Activated T-helper 1 cell treated with Interleukin-2 at 50 U/mL for 16 hours (primary cell): ENCODE measurements around the gene PDK1.
A peak's percentile ranks its signal among the peaks of the same experiment; 100 is the strongest.
"Not testable (repeated sequence)": the region's sequence is repeated elsewhere in the genome, so short reads cannot be mapped to it uniquely, and the experiment has no call there.

Source experiments
- DNase-seq: peaks from one replicate; pipeline ENCODE4 v3.0.0-alpha.2; 2020; ENCODE audit warnings: low read depth

The PDK1 gene

DNA sequence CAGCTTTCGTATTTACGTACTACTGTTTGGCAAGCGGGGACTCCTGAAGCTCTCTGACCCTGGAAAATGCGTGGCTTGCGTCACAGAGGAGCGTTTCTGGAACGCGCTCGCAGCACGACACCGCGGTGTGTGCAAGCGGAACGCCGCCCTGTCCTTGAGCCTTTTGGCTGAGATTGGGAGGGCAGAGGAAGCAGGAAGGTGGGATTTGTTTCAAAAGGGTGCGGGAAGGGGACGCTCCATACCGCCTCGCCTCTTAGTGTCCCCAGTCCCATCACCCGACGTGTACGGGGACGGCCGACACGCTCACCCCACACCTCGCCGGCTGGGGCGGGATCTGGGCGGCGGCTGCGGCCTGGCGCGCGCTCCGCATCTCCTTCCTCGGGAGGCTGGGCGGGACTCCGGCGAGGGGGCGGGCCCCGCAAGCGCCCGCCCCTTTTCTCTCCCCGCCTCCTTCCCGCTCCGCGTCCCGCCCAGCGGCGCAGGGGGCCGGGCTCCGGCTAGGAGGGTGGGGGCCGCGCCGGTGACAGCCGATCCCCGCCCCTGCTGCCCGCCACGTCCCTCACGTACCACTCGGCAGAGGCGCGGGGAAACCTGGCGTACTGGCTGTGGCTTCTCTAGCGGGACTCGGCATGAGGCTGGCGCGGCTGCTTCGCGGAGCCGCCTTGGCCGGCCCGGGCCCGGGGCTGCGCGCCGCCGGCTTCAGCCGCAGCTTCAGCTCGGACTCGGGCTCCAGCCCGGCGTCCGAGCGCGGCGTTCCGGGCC, at the start of gene PDK1:
PDK1 (plus strand) TSS at position 569 of the 762 bp plus-strand sequence; CDS start at position 630, 61 bp downstream.
- DNase-seq: peak; percentile 88

DNA sequence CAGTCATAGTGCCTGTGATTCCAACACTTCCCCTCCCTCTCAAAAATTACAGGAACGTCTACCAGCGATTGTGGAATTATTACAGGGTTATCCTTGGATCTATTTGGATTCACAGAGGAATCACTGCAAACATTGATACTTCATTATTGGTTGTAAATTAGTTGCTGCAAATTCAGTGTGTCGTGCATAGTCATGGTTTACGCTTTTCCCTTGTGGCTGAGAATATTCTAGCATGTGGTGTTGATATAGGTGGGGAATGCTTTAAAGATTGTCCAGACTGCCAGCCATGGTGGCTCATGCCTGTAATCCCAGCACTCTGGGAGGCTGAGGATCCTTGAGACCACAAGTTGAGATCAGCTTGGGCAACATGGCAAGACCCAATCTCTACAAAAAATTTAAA, 48.7 kb upstream of the PDK1 start:
- DNase-seq: no peak

DNA sequence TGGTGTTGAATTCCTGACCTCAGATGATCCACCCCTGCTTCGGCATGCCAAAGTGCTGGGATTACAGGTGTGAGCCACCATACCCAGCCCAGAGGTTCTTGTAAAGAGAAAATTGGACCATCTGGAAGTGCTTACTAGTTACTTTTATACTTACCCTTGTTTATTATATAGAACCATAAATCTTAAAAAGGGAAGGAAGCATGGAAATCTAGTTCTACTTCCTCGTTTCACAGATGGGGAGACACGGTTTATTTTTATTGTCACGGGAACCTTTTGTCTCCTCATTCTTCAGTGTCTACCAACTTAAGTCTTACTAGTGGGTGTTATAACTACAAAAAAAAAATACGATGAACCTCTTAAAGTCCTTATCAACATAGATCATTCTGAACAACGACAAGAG, 45.8 kb upstream of the PDK1 start:
- no peak for DNase-seq

DNA sequence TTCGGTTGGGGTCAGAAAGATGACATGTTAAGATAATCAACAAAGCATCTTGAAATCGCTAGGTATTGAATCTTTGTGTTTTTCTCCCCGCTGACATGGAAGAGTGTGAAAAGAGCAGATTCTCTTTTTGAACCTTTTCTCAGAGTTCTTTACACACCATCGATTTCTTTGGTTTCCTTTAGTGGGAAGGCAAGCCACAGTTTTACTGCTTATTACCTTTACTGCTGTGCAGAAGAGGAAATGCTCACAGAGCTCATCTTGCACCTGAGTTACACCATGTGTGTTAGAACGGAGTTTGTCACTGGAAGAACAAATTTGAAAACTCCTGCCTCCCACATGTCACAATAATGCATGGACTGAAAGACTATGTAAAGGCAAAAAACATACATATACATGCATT, 45.3 kb upstream of the PDK1 start:
- no peak for DNase-seq

DNA sequence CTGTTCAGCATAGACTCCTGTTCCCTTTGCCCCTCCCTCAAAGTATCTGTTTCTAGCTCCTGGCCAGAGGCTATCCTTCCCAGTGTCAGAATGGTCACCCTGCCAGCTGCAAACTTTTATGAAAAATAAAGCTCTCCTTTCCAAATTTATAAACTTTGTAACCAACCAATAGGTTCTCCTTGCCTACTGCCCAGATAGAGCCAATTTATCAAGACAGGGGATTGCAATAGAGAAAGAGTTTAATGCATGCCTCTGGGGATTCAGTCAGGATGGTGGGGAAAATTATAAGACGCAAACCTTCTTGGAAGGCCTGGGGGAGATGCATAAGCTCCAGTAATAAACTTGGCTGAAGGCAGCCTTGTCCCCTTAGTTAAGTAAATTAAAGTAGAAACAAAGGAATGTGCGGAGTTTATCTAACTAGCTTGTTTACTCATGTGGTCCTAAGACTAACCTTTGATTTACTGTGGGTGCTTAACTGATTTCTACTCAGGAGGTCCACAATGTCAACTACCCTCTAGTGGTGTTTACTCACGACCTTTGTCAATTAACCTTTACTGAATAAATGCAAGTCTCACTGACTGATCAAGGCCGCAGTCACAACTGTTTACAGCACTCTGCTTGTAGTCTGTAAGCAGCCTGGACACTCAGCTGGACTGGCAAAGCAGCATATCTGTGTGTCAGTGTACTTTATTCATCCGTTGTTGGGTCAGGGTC, 42.9 kb upstream of the PDK1 start:
- no peak for DNase-seq

DNA sequence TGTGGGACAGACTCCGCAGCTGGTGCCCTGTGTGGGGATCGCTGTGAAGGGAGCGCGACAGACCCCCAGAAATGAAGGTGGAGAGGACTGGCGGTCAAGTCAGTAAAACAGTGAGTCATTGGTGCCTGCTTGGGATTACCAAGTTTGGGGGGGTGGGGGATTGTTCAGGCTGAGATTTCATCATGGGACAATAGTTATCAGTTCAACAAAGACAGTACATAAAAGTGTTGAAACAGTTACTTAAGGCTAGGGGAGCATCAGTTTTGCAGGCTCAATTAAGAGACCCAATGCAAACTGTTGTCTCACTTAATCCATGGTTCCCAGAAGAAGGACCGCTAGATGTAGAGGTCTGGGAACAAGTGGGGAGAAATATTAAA, 42.4 kb upstream of the PDK1 start:
- no peak for DNase-seq

DNA sequence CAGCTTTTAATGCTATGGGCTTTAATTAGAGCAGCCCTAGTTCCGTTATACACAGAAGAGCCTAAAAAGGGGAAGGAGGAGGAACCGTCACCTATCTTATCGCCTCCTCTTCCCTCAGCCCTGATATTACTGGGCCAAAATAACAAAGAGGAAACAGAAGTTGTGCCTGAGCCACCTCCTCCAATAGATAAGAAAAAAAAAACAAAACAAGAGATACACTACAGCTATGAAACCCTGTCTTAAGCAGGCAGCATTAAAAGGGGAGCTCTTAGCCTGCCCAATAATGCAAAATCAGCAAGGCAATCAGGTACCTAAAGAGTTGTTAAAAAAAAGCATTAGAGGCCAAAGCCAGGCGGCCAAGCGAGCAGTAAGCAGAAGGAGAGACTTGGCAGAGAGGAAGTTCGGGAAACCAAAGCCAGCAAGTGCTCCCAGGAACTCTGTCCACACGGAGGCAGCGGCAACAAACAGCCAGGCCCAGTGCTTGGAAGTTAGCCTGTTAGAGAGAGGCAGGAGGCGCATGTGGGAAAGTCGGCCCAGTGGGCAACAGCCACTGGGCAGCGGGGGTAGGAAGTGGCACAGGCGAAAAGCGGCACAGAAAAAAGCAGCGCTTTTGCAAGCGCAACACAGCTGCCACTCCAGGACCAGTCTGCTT, 41.8 kb upstream of the PDK1 start:
- no peak for DNase-seq

DNA sequence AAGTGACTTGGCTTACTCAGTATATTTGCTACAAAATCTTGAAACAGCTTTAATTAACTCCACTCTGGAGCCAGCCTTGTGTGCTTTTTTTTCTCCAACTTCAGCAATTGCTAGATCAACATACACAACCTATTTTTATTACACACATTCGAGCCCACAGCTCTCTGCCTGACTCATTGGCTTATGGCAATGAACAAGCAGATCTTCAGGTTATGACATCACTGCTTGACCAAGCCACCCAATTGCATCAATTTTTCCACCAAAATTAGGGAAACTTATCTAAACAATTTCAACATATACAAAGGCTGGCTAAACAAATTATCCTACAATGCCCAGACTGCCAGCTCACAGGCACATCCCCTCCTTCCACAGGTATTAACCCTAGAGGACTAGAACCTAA, 39.6 kb upstream of the PDK1 start:
- no peak for DNase-seq

DNA sequence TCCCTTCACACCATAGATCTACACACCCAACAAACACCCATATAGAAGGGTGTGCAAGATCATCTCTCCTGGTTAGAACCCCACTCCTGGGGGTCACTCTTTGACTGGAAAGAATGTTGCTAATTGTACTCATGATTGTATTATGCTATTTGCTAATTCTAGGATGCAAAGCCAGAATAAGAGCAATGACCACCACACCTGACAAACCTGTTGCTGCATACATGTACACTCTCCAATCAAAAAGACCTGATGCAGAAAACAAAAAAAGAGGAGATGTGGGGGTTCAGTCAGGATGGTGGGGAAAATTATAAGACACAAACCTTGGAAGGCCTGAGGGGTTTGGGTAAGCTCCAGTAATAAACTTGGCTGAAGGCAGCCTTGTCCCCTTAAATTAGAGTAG, 36.9 kb upstream of the PDK1 start:
- no peak for DNase-seq

DNA sequence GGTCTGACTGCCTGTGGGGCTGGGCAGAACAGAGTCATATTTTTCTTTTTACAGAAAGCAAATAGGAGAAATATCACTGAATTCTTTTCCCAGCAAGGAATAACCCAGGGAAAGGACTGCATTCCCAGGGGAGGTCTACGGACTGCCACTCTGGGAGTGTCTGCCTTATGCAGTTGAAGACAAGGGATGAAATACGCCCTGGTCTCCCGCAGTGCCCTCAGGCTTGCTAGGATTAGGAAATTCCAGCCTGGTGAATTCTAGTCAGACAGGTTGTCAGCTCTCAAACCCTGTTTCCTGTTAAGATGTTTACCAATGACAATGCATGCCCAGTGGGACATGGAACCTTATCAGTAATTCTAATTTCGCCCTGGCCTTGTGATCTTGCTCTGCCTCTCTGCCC, 30.3 kb upstream of the PDK1 start:
- no peak for DNase-seq

DNA sequence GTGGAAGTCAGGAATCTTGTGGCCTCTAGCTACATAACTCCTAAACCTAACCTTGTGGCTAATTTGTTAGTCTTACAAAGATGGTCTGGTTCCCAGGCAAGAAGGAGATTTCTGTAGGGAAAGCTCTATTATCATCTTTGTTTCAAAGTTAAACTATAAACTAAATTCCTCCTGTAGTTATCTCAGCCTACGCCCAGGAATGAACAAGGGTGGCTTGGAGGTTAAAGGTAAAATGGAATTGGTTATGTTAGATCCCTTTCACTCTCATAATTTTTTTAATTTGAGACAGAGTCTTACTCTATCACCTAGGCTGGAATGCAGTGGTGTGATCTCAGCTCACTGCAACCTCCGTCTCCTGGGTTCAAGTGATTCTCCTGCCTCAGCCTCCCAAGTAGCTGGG, 24.6 kb upstream of the PDK1 start:
- no peak for DNase-seq

DNA sequence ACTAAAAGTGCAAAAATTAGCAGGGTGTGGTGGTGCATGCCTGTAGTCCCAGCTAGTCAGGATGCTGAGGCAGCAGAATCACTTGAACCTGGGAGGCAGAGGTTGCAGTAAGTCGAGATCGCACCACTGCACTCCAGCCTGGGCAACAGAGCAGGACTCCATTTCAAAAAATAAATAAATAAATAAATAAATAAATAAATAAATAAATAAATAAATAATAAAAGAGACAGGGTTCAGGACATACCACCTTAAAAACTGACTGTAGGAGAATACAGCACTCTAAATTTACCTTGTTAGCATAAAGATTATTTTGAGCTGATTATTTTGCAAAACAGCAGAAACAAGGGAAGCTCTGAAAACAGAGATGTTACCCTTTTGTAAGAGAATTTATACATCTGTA, 23.4 kb upstream of the PDK1 start:
- not testable (repeated sequence) for DNase-seq

DNA sequence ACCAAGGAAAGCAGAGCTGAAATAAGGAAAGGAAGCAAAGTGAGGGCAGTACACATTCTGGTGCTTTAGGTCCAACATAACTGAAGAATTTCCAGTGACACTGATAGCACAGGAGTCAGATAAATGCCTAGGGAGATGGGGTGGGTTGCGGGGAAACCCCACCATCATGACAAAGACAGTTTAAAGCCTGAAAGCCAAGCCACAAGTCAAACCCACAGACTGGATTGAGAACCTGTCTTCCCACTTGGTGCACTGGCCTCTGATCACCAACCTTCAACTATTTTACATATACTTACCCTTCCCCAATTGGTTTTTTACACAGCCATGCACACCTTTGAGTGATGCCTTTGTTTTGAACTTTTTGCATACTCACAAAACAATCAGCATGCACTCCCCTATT, 22.2 kb upstream of the PDK1 start:
- no peak for DNase-seq

DNA sequence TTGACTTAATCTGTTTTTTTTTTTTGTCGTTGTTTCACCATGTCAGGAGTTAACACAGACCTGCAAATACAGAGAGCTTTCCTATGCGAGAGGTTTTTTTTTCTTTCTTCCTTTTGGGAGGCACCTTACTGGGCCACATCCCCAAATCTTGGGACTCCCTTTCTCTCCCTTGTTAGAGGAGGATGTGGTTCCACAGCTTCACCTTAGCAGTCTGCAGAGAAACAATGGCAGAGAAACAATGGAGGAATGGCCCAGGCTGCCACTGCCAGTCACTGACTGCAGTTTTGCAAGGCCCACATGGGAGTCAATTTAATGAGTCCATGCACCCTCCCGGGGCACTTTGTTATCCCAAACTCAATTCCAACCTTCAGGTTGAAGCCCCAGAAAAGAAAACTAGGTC, 20.8 kb upstream of the PDK1 start:
- no peak for DNase-seq

DNA sequence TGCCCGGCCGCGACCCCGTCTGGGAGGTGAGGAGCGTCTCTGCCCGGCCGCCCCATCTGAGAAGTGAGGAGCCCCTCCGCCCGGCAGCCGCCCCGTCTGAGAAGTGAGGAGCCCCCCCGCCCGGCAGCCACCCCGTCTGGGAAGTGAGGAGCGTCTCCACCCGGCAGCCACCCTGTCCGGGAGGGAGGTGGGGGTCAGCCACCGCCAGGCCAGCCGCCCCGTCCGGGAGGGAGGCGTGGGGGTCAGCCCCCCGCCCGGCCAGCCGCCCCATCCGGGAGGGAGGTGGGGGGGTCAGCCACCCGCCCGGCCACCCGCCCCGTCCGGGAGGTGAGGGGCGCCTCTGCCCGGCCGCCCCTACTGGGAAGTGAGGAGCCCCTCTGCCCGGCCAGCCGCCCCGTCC, 18.0 kb upstream of the PDK1 start:
- not testable (repeated sequence) for DNase-seq

DNA sequence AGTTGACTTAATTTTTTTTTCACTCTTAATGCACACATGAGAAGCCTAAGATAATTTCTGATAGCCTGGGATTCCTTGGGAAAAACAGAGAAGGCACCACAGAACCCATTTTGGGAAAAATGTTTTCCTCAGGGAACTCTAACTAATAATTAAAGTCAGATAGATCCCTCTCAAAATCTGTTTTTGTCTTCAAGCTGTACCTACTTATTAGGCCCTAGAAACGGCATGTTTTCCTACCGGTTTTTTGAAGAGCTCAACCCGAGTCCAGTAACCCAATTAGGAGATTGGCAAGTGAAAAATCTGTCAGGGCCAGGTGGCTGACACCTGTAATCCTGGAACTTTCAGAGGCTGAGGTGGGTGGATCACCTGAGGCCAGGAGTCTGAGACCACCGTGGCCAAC, 16.1 kb upstream of the PDK1 start:
- DNase-seq: no peak

DNA sequence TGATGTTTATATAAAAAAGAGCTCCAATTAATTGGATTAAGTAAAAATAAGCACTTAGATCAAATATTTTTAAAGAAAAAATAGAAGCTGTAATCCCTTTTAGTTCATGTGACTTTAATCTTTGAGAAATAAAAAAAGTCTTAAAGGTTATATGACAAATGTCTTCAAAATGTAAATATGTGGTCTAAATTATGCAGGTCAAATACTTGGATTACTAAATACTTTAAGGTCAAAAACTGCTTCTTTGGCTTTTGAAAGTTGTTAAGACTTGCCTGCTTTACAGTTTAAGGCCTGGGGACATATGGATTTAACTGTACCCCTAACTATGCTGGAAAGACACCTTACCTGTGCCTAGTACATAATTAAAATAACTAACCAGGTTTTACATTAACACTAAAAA, 15.5 kb upstream of the PDK1 start:
- no peak for DNase-seq

DNA sequence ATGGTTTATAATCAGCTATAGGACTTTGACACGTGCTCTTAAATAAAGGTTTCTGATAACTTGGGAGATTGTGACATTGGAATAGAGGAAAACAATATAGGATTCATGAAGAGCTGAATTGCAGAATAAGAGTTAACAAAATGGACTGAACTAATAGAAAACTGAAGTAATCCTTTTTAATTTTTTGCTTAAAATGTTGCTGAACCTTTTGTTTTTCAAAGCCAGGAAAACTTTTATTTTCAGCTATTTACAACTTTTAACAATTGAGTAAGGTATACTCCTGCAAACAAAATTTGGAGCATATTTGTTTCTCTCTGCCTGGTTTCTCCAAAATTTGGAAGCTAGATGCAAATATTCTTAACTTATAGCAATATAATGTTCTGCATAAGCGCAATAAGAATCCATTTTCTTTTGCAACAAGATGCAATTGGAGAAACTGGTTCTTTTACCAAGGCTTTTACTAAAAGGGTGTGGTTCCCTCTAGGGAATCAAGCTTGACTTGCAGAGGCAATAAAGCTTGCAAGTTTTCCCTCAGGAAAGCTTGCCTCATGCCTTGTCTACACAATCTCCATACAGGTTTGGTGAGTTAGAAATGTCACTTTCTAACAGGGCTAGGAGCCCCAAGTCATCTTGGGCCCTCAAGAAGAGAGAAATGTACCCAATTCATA, 10.3 kb upstream of the PDK1 start:
- no peak for DNase-seq

DNA sequence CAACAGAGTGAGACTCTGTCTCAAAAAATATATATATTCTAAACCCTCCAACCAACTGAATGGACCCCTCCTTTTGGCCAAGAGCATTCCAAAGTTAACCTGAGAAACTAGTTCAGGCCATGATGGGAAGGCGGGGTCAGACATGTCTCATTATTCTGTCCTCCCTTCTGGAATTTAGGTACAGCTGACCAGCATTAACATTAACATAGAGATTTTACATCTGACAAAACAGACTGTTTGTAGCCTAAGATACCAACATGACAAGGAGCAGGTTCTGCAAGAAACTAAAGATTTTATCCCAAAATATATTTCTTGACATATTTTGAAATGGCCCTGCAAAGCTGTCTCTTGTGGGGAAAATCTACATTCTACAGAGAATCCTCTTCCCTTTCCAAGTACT, 6.8 kb upstream of the PDK1 start:
- no peak for DNase-seq

DNA sequence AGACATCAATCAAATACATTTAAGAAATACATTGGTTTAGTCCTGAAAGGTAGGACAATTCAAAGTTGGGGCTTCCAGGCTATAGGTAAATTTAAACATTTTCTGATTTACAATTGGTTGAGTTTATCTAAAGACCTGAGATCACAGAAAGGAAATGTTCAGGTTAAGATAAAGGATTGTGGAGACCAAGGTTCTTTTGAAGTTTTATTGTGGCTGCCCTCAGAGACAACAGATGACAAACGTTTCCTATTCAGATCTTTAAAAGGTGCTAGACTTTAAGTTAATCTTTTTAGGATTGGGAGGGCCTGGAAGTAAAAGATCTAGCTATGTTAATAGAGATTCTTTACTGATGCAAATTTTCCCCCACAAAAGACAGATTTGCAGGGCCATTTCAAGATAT, 6.1 kb upstream of the PDK1 start:
- not testable (repeated sequence) for DNase-seq

DNA sequence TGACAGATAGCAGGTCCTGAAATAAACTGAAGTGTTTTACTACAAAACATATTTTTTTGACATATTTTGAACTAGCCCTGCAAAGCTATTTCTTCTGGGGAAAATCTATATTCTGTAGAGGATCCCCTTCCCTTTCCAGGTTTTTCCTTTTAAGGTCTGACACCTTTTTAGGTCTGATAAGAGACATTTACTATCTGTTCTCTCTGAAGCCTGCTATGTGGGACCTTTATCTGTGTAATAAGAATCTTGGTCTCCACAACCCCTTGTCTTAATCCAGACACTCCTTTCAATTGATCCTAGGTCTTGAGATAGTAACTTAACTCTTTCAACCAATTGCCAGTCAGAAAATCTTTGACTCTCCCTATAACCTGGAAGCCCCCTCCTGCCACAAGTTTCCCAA, 5.5 kb upstream of the PDK1 start:
- DNase-seq: no peak

DNA sequence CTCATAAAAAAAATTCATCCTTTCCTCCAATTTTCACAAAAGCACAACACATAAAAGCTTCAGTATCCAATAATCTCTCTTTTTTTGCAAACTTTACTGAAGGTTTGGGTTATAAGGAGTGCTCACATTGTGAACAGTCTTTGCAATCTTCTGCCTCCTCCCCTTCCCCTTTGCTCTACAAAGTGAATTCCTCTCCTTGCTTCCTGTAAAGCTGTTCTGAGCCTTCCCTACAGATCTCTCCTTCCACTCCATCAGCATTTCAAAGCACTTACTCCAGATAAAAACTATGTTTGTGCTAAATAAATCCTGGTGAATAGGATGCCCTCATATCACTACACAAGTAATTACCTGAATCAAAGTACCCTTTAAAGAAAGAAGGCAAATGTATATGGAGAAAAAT, 4.6 kb upstream of the PDK1 start:
- no peak for DNase-seq
